H1 (cell line): ENCODE results near the gene BRICD5. TPM values are rescaled to one million over a fixed set of nuclear protein-coding genes. Genes with fewer than 3 reads are reported as not detected.

Source experiments
- CTCF ChIA-PET: fragments of 300-600 bp; sonication (Branson Sonifier 250); formaldehyde crosslinking; loops from one replicate; lab custom pipeline; 2021; ENCODE audit not compliant: partially characterized antibody; lab: Charles Lee
- POLR2A ChIA-PET: fragments of 300-600 bp; sonication (Branson Sonifier 250); formaldehyde crosslinking; loops from one replicate; lab custom pipeline; 2021; ENCODE audit warnings: inconsistent platforms; ENCODE audit not compliant: partially characterized antibody; lab: Charles Lee
- DNase-seq, 2 experiments: peaks; one replicate each; pipeline versions ENCODE4 v3.0.0 to v3.0.0-alpha.2; 2010 to 2022; ENCODE audit warnings: low spot score in 2 of 2, low read depth in 1 of 2, mixed read lengths in 1 of 2
- FAIRE-seq: peaks from 2 replicates; lab custom pipeline; 2011; peaks lifted over from hg19 to GRCh38; lab: Jason Lieb, UNC
- H2AFZ ChIP-seq: 2 replicates; pipeline ENCODE4 v1.8.1; 2012; ENCODE audit warnings: low read length, inconsistent platforms
- H2AK5ac ChIP-seq: 2 replicates; pipeline ENCODE4 v1.6.1; 2013; ENCODE audit warnings: low read depth, low read length
- H2BK120ac ChIP-seq: replicated peaks from 2 replicates; pipeline ENCODE3; 2013; ENCODE audit warnings: low read depth, low read length, inconsistent platforms
- H2BK12ac ChIP-seq: 2 replicates; pipeline ENCODE4 v1.6.1; 2013; ENCODE audit warnings: low read depth, low read length
- H2BK15ac ChIP-seq: 2 replicates; pipeline ENCODE4 v1.6.1; 2013; ENCODE audit warnings: low read length
- H2BK20ac ChIP-seq: 2 replicates; pipeline ENCODE4 v1.6.1; 2013; ENCODE audit warnings: low read length
- H2BK5ac ChIP-seq: 2 replicates; pipeline ENCODE4 v1.6.1; 2013; ENCODE audit warnings: low read depth, low read length
- H3K14ac ChIP-seq: 2 replicates; pipeline ENCODE4 v1.6.1; 2013; ENCODE audit warnings: inconsistent platforms; ENCODE audit not compliant: insufficient read length
- H3K18ac ChIP-seq: 2 replicates; pipeline ENCODE4 v1.6.1; 2013; ENCODE audit warnings: low read length; ENCODE audit errors: extremely low read depth
- H3K23ac ChIP-seq: 2 replicates; pipeline ENCODE4 v1.6.1; 2013; ENCODE audit warnings: inconsistent platforms; ENCODE audit not compliant: insufficient read length
- H3K23me2 ChIP-seq: 2 replicates; pipeline ENCODE4 v1.6.1; 2013; ENCODE audit warnings: low read depth, low read length
- H3K27ac ChIP-seq: 2 replicates; pipeline ENCODE4 v1.6.1; 2011; ENCODE audit warnings: low read depth, low read length, inconsistent platforms
- H3K27me3 ChIP-seq, 4 experiments: replicated peaks in 1 of 4; 1 replicate in 1 of 4; 2 replicates in 3 of 4; pipeline versions ENCODE4 v1.6.1 to v1.8.1; 2011 to 2013; ENCODE audit warnings: low read length in 3 of 4, mild to moderate bottlenecking in 3 of 4, inconsistent platforms in 2 of 4, mixed read lengths in 2 of 4, moderate library complexity in 1 of 4; ENCODE audit not compliant: control insufficient read depth in 3 of 4, insufficient read depth in 3 of 4; ENCODE audit errors: extremely low read depth in 1 of 4
- H3K36me3 ChIP-seq, 4 experiments: 2 replicates each; pipeline versions ENCODE4 v1.6.1 to v1.8.1; 2011 to 2013; ENCODE audit warnings: mild to moderate bottlenecking in 4 of 4, low read length in 3 of 4, moderate library complexity in 2 of 4, control low read depth in 1 of 4, inconsistent platforms in 1 of 4; ENCODE audit not compliant: insufficient read depth in 4 of 4, control insufficient read depth in 2 of 4
- H3K4ac ChIP-seq: replicated peaks from 2 replicates; pipeline ENCODE3; 2013; ENCODE audit warnings: low read length, low read depth, mixed read lengths, inconsistent platforms; ENCODE audit not compliant: insufficient read length
- H3K4me1 ChIP-seq, 4 experiments: replicated peaks in 1 of 4; 1 replicate in 1 of 4; 2 replicates in 3 of 4; pipeline versions ENCODE4 v1.6.1 to v1.8.1; 2011 to 2013; ENCODE audit warnings: low read length in 3 of 4, inconsistent platforms in 2 of 4, mixed read lengths in 1 of 4; ENCODE audit not compliant: insufficient read depth in 4 of 4, control insufficient read depth in 3 of 4
- H3K4me2 ChIP-seq, 2 experiments: 2 replicates each; pipeline versions ENCODE4 v1.6.1 to v1.8.1; 2011 to 2013; ENCODE audit warnings: low read depth in 2 of 2, low read length in 2 of 2, control low read depth in 1 of 2, inconsistent platforms in 1 of 2, mild to moderate bottlenecking in 1 of 2; ENCODE audit not compliant: insufficient read depth in 1 of 2
- H3K4me3 ChIP-seq, 4 experiments: fragments of 200-600, 300-600 bp in 1 of 4; sonication (generic), shearing (Covaris generic), sonication (Bioruptor Twin) in 1 of 4; 2 replicates each; pipeline versions ENCODE4 v1.5.1 to v1.8.1; 2011 to 2016; ENCODE audit warnings: low read length in 4 of 4, low read depth in 3 of 4, control low read depth in 2 of 4, inconsistent platforms in 2 of 4, mild to moderate bottlenecking in 2 of 4, mixed read lengths in 1 of 4, moderate library complexity in 1 of 4; ENCODE audit not compliant: insufficient read depth in 2 of 4; ENCODE audit errors: extremely low read depth in 1 of 4
- H3K56ac ChIP-seq: replicated peaks from 2 replicates; pipeline ENCODE3; 2013; ENCODE audit warnings: low read depth, mild to moderate bottlenecking, mixed read lengths, low read length, inconsistent platforms; ENCODE audit not compliant: insufficient read length
- H3K79me1 ChIP-seq: 2 replicates; pipeline ENCODE4 v1.6.1; 2013; ENCODE audit warnings: low read depth, low read length, control low read depth
- H3K79me2 ChIP-seq, 2 experiments: 2 replicates each; pipeline versions ENCODE4 v1.6.1 to v1.8.1; 2012 to 2013; ENCODE audit warnings: low read length in 2 of 2, mild to moderate bottlenecking in 2 of 2, inconsistent platforms in 1 of 2; ENCODE audit not compliant: insufficient read depth in 2 of 2, control insufficient read depth in 1 of 2
- H3K9ac ChIP-seq, 4 experiments: replicated peaks in 1 of 4; 1 replicate in 1 of 4; 2 replicates in 3 of 4; pipeline versions ENCODE4 v1.6.1 to v1.8.1; 2011 to 2013; ENCODE audit warnings: low read depth in 3 of 4, low read length in 3 of 4, control low read depth in 2 of 4, mild to moderate bottlenecking in 2 of 4, moderate library complexity in 2 of 4, inconsistent platforms in 1 of 4; ENCODE audit errors: extremely low read depth in 1 of 4
- H3K9me3 ChIP-seq, 2 experiments: 2 replicates each; pipeline versions ENCODE4 v1.6.1 to v1.8.1; 2012 to 2013; ENCODE audit warnings: mild to moderate bottlenecking in 2 of 2, moderate library complexity in 2 of 2, control low read depth in 1 of 2, inconsistent platforms in 1 of 2, low read depth in 1 of 2, low read length in 1 of 2, mixed read lengths in 1 of 2; ENCODE audit not compliant: insufficient read depth in 2 of 2
- H4K20me1 ChIP-seq, 2 experiments: replicated peaks in 1 of 2; 2 replicates each; pipeline versions ENCODE3 to v1.8.1; 2011 to 2013; ENCODE audit warnings: inconsistent platforms in 2 of 2, low read length in 2 of 2, mild to moderate bottlenecking in 1 of 2; ENCODE audit not compliant: insufficient read depth in 2 of 2, control insufficient read depth in 1 of 2
- H4K5ac ChIP-seq: 2 replicates; pipeline ENCODE4 v1.6.1; 2013; ENCODE audit warnings: low read length, low read depth, mixed read lengths, inconsistent platforms; ENCODE audit not compliant: insufficient read length
- H4K8ac ChIP-seq: 2 replicates; pipeline ENCODE4 v1.8.0; 2013; ENCODE audit warnings: mild to moderate bottlenecking, moderate library complexity, low read length, inconsistent platforms; ENCODE audit not compliant: insufficient read depth; ENCODE audit errors: extremely low read depth
- H4K91ac ChIP-seq: replicated peaks from 2 replicates; pipeline ENCODE3; 2013; ENCODE audit warnings: low read length, mixed read lengths, inconsistent platforms; ENCODE audit not compliant: insufficient read length
- BRCA1 ChIP-seq: IDR thresholded peaks from 2 replicates; pipeline ENCODE4 v1.6.1; 2012; ENCODE audit warnings: low read depth, low read length, improper control_type of control experiment
- FOSL1 ChIP-seq: IDR thresholded peaks from 2 replicates; pipeline ENCODE4 v1.6.1; 2011; ENCODE audit warnings: mild to moderate bottlenecking, low read depth, low read length, moderate library complexity; ENCODE audit not compliant: insufficient read depth
- GABPA ChIP-seq: IDR thresholded peaks from 2 replicates; pipeline ENCODE4 v1.6.1; 2011; ENCODE audit warnings: mild to moderate bottlenecking, low read length, moderate library complexity, borderline replicate concordance; ENCODE audit not compliant: insufficient read depth
- KDM1A ChIP-seq: fragments of 200-600, 300-600 bp; sonication (generic); IDR thresholded peaks from 2 replicates; pipeline ENCODE4 v1.7.1; 2016; ENCODE audit warnings: mild to moderate bottlenecking, low read length, borderline replicate concordance
- MAFK ChIP-seq: IDR thresholded peaks from 2 replicates; pipeline ENCODE4 v1.6.1; 2012; ENCODE audit warnings: low read depth, mild to moderate bottlenecking, improper control_type of control experiment, low read length
- NANOG ChIP-seq: IDR thresholded peaks from 2 replicates; pipeline ENCODE4 v1.6.1; 2011; ENCODE audit warnings: low read length, low read depth, mild to moderate bottlenecking, inconsistent platforms; ENCODE audit not compliant: insufficient read depth, poor library complexity, severe bottlenecking
- PHF8 ChIP-seq: fragments of 200-600 bp; sonication (generic); conservative IDR thresholded peaks from 2 replicates; pipeline ENCODE4 v1.7.1; 2012; ENCODE audit warnings: low read depth, mild to moderate bottlenecking, inconsistent platforms, low read length, moderate library complexity
- RFX5 ChIP-seq: IDR thresholded peaks from 2 replicates; pipeline ENCODE4 v1.6.1; 2011; ENCODE audit warnings: low read depth, low read length, improper control_type of control experiment, borderline replicate concordance
- RXRA ChIP-seq: IDR thresholded peaks from 2 replicates; pipeline ENCODE4 v1.6.1; 2011; ENCODE audit warnings: low read depth, mild to moderate bottlenecking, low read length, moderate library complexity; ENCODE audit not compliant: insufficient read depth
- SP1 ChIP-seq: IDR thresholded peaks from 2 replicates; pipeline ENCODE4 v1.6.1; 2011; ENCODE audit warnings: low read depth, low read length
- TCF12 ChIP-seq: IDR thresholded peaks from 2 replicates; pipeline ENCODE4 v1.6.1; 2011; ENCODE audit warnings: low read depth, mild to moderate bottlenecking, low read length
- TEAD4 ChIP-seq: IDR thresholded peaks from 2 replicates; pipeline ENCODE4 v1.6.1; 2012; ENCODE audit warnings: low read depth, low read length, inconsistent platforms, mixed read lengths
- YY1 ChIP-seq: IDR thresholded peaks from 2 replicates; pipeline ENCODE4 v1.6.1; 2011; ENCODE audit warnings: low read depth, mild to moderate bottlenecking, low read length
- WGBS, 2 experiments: shearing (Covaris generic) in 1 of 2; methylation state at CpG; one replicate each; pipeline versions ENCODE4 v1.1.6 to v1.1.7; 2013 to 2015; ENCODE audit warnings: low lambda C conversion rate in 2 of 2, mixed read lengths in 2 of 2, inconsistent platforms in 1 of 2, low coverage in 1 of 2, missing lambda C conversion rate in 1 of 2; ENCODE audit not compliant: insufficient replicate concordance in 2 of 2, insufficient coverage in 1 of 2, insufficient read length in 1 of 2; ENCODE audit errors: extremely low coverage in 1 of 2, missing lambda C conversion rate in 1 of 2; 5-methylcytosine and 5-hydroxymethylcytosine counted together
- polyA plus RNA-seq, 7 experiments: library from polyadenylated mRNA; depleted of rRNA in 3 of 7; stranded (reverse) in 5 of 7; unstranded in 2 of 7; fragments of >200 nt in 5 of 7; fragments of 200-250 nt in 2 of 7; gene quantifications; 1 replicate in 5 of 7; 2 replicates in 1 of 7; 4 replicates in 1 of 7; pipeline versions ENCODE4 v1.2.1 to v1.2.3, GENCODE V29; 2011 to 2013; ENCODE audit warnings: missing spikeins in 2 of 7, mixed read lengths in 2 of 7
- total RNA-seq: library from RNA; stranded (reverse); fragmentation: NEBNext Ultra II Directional; extraction: Animal tissue kit (Norgen Biotek cat#: 25700); gene quantifications from 2 replicates; pipeline ENCODE4 v1.2.1, GENCODE V29; 2021

The BRICD5 gene
- total and polyA plus RNA-seq, 2 of the 8 experiments (the other 6 are each of a cell fraction or from before 2014, with no cell fraction given) = 8.5 to 14.2 TPM

DNA sequence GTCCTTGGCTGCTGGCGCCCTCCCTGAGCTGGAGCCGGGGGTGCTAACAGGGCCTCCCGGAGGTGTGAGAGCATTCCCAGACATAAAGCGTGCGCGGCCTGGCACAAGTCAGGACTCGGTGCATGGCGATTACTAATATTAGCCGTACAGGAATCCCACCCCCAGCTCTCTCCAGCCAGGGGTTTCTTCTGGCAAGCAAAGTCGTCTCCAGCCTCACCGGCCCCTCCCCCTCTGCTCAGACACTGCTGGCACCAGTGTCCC, 19.3 kb downstream of the BRICD5 start:
- no peaks in the 10 kb centered on the region for H3K79me2 ChIP-seq
- ChIA-PET CTCF (interaction anchor here (1.0 kb wide), 1 partner anchor 31 kb away, joined by 3 read pairs; no protein-coding TSS in a partner anchor), POLR2A (interaction anchor here (0.7 to 2.4 kb wide), 9 partner anchors 8 to 198 kb away, joined by 3 to 7 read pairs (median 4); partner anchors contain the start of genes BRICD5, E4F1, ECI1 and PGP)
- H3K4ac ChIP-seq = no peak overlapping the region
- no peak overlapping the region for H3K18ac ChIP-seq
- WGBS, 2 experiments = 91% methylated on average over 11 of the region's 11 CpGs; no CpG with 5 or more reads in 1 of the 2 experiments
- no peak overlapping the region for H4K8ac ChIP-seq
- H3K4me2 ChIP-seq = no peak overlapping the region
- no peak overlapping the region for H4K91ac ChIP-seq
- H3K14ac ChIP-seq = no peak overlapping the region
- FAIRE-seq (no peak), DNase-seq (no peak)
- H2BK12ac ChIP-seq = no peak overlapping the region
- no peaks in the 10 kb centered on the region for H3K9me3 ChIP-seq
- H4K20me1 ChIP-seq = peaks cover 4 to 11% of the 10 kb centered on the region in 2 experiments
- no peak overlapping the region for H3K4me3 ChIP-seq
- H2BK5ac ChIP-seq = no peak overlapping the region
- H3K36me3 ChIP-seq = no peaks in the 10 kb centered on the region
- no peak overlapping the region for H2BK120ac ChIP-seq
- no peak overlapping the region for H4K5ac ChIP-seq
- H3K56ac ChIP-seq = no peak overlapping the region
- H2BK20ac ChIP-seq = no peak overlapping the region
- H3K27me3 ChIP-seq = peaks cover 0 to 7% (median 3%) of the 10 kb centered on the region in 4 experiments; a peak in 4 of 7 replicates
- H3K23ac ChIP-seq = no peak overlapping the region
- H2BK15ac ChIP-seq = no peak overlapping the region
- H2AK5ac ChIP-seq = no peak overlapping the region
- peaks cover 0 to 10% (median 3%) of the 10 kb centered on the region in 4 experiments; a peak in 4 of 7 replicates for H3K4me1 ChIP-seq
- no peak overlapping the region; a peak in 1 of 7 replicates for H3K9ac ChIP-seq
- H3K79me1 ChIP-seq = no peaks in the 10 kb centered on the region
- TF ChIP-seq NANOG (no peak), RXRA (no peak), FOSL1 (no peak), BRCA1 (no peak), MAFK (no peak), PHF8 (no peak), TCF12 (no peak), GABPA (no peak), SP1 (no peak), KDM1A (no peak), RFX5 (no peak), YY1 (no peak), TEAD4 (no peak)
- TF ChIP-seq, all 59 proteins: peak for 0
- H3K27ac ChIP-seq = no peak overlapping the region
- H3K23me2 ChIP-seq = peaks cover 4% of the 10 kb centered on the region; the same call in 1 of the 2 replicates
- H2AFZ ChIP-seq = no peak overlapping the region
